Mesodermal cell (in vitro differentiated cells): ENCODE measurements around the gene ARHGAP26.

ENCODE experiments used
- H3K27ac ChIP-seq: 2 replicates; pipeline ENCODE4 v1.7.0; 2013; ENCODE audit warnings: mild to moderate bottlenecking, low read depth, low read length, moderate library complexity; ENCODE audit not compliant: severe bottlenecking
- H3K36me3 ChIP-seq: 2 replicates; pipeline ENCODE4 v1.7.1; 2013; ENCODE audit warnings: mild to moderate bottlenecking, low read length, moderate library complexity; ENCODE audit not compliant: control insufficient read depth, insufficient read depth
- H3K4me1 ChIP-seq: one replicate; pipeline ENCODE4 v1.7.1; 2013; ENCODE audit warnings: mild to moderate bottlenecking, low read length; ENCODE audit not compliant: insufficient read depth, control insufficient read depth, poor library complexity, severe bottlenecking
- H3K4me3 ChIP-seq: 2 replicates; pipeline ENCODE4 v1.7.0; 2013; ENCODE audit warnings: low read length, control low read depth, mild to moderate bottlenecking; ENCODE audit not compliant: insufficient read depth, poor library complexity, severe bottlenecking; ENCODE audit errors: extremely low read depth
- H3K9me3 ChIP-seq: 2 replicates; pipeline ENCODE4 v1.7.1; 2013; ENCODE audit warnings: mild to moderate bottlenecking, low read length, moderate library complexity; ENCODE audit not compliant: control insufficient read depth
- WGBS, 2 experiments: methylation state at CpG; one replicate each; pipeline ENCODE4 v1.1.5; 2013; ENCODE audit warnings: missing lambda C conversion rate in 2 of 2; ENCODE audit not compliant: insufficient coverage in 2 of 2; 5-methylcytosine and 5-hydroxymethylcytosine counted together

The ARHGAP26 gene

GRCh38 chr5:143059976-143060765, 290.0 kb downstream of the ARHGAP26 start:
- Histone ChIP-seq H3K36me3 (no peaks in the 10 kb centered on the region), H3K27ac (peak overlapping the region; percentile 19), H3K4me3 (no peak overlapping the region), H3K4me1 (peaks cover 28% of the 10 kb centered on the region), H3K9me3 (no peaks in the 10 kb centered on the region)
- WGBS, 2 experiments: 86 to 100% methylated on average over 3 of the region's 3 CpGs

- Histone ChIP-seq H3K4me1 (peaks cover 25% of the 10 kb centered on the region), H3K4me3 (no peak overlapping the region), H3K27ac (no peak overlapping the region), H3K9me3 (no peaks in the 10 kb centered on the region), H3K36me3 (no peaks in the 10 kb centered on the region)
- WGBS, 2 experiments: 90 to 92% methylated on average over 2 of the region's 5 CpGs
Observed at GRCh38 chr5:143061161-143061945, 291.2 kb downstream of the ARHGAP26 start.

- Histone ChIP-seq H3K9me3 (no peaks in the 10 kb centered on the region), H3K4me3 (no peak overlapping the region), H3K4me1 (peaks cover 25% of the 10 kb centered on the region), H3K36me3 (no peaks in the 10 kb centered on the region), H3K27ac (no peak overlapping the region)
Observed at GRCh38 chr5:143062379-143062778, 292.2 kb downstream of the ARHGAP26 start.

- 82 to 83% methylated on average over 7 of the region's 7 CpGs for WGBS, 2 experiments
- Histone ChIP-seq H3K9me3 (no peaks in the 10 kb centered on the region), H3K4me3 (no peak overlapping the region), H3K36me3 (no peaks in the 10 kb centered on the region), H3K4me1 (peaks cover 25% of the 10 kb centered on the region), H3K27ac (peak overlapping the region; percentile 11)
Observed at GRCh38 chr5:143063175-143063970, 293.2 kb downstream of the ARHGAP26 start.

GRCh38 chr5:143064218-143064641, 294.1 kb downstream of the ARHGAP26 start:
- H3K4me3 ChIP-seq: no peak overlapping the region
- H3K9me3 ChIP-seq: no peaks in the 10 kb centered on the region
- WGBS, 2 experiments: 79 to 80% methylated on average over 1 to 3 of the region's 5 CpGs
- peak overlapping the region; percentile 33 for H3K27ac ChIP-seq
- H3K4me1 ChIP-seq: peaks cover 25% of the 10 kb centered on the region
- no peaks in the 10 kb centered on the region for H3K36me3 ChIP-seq

- H3K9me3 ChIP-seq: no peaks in the 10 kb centered on the region
- no peaks in the 10 kb centered on the region for H3K36me3 ChIP-seq
- H3K27ac ChIP-seq: peak overlapping the region; percentile 33
- no peak overlapping the region for H3K4me3 ChIP-seq
- no CpG with 5 or more reads among the region's 2 CpGs for WGBS, 2 experiments
- H3K4me1 ChIP-seq: peaks cover 25% of the 10 kb centered on the region
Observed at GRCh38 chr5:143064676-143065075, 294.5 kb downstream of the ARHGAP26 start.

GRCh38 chr5:143065185-143065965, 295.2 kb downstream of the ARHGAP26 start:
- no peak overlapping the region for H3K4me3 ChIP-seq
- WGBS, 2 experiments: 92 to 93% methylated on average over 5 to 6 of the region's 10 CpGs
- H3K27ac ChIP-seq: no peak overlapping the region
- H3K36me3 ChIP-seq: no peaks in the 10 kb centered on the region
- H3K4me1 ChIP-seq: peaks cover 25% of the 10 kb centered on the region
- no peaks in the 10 kb centered on the region for H3K9me3 ChIP-seq

GRCh38 chr5:143065996-143066522, 295.9 kb downstream of the ARHGAP26 start:
- Histone ChIP-seq H3K9me3 (no peaks in the 10 kb centered on the region), H3K4me3 (no peak overlapping the region), H3K36me3 (no peaks in the 10 kb centered on the region), H3K4me1 (peaks cover 25% of the 10 kb centered on the region), H3K27ac (no peak overlapping the region)
- 83 to 100% methylated on average over 2 to 3 of the region's 7 CpGs for WGBS, 2 experiments

- WGBS, 2 experiments: 80 to 100% methylated on average over 1 to 3 of the region's 8 CpGs
- no peaks in the 10 kb centered on the region for H3K36me3 ChIP-seq
- peaks cover 18% of the 10 kb centered on the region for H3K4me1 ChIP-seq
- H3K4me3 ChIP-seq: no peak overlapping the region
- no peak overlapping the region for H3K27ac ChIP-seq
- H3K9me3 ChIP-seq: no peaks in the 10 kb centered on the region
Observed at GRCh38 chr5:143066556-143067281, 296.5 kb downstream of the ARHGAP26 start.
